Esophagus squamous epithelium (tissue), 5 donors: ENCODE data around the gene MLLT3. TPM values are rescaled to one million over a fixed set of nuclear protein-coding genes. Genes with fewer than 3 reads are reported as not detected.

Source experiments
- DNase-seq: peaks from one replicate; lab custom pipeline; 2025; lab: John Stamatoyannopoulos, UW
- H3K27ac ChIP-seq, 4 donors: fragments of 200-600 bp; sonication (generic); one replicate each; pipeline ENCODE4 v1.5.1; 2016 to 2019; ENCODE audit warnings: mild to moderate bottlenecking in 1 of 4
- H3K27me3 ChIP-seq, 4 donors: fragments of 200-600 bp; sonication (generic); 1 replicate in 3 of 4; 2 replicates in 1 of 4; pipeline versions ENCODE4 v1.5.1 to v1.6.0; 2017 to 2021; ENCODE audit warnings: antibody characterized with exemption in 1 of 4
- H3K36me3 ChIP-seq, 3 donors: fragments of 200-600 bp; sonication (generic); one replicate each; pipeline ENCODE4 v1.5.1; 2016 to 2019
- H3K4me1 ChIP-seq, 3 donors: fragments of 200-600 bp; sonication (generic); one replicate each; pipeline ENCODE4 v1.5.1; 2017 to 2019
- H3K4me3 ChIP-seq, 4 donors: fragments of 200-600 bp; sonication (generic); 1 replicate in 3 of 4; 2 replicates in 1 of 4; pipeline ENCODE4 v1.5.1; 2016 to 2019; ENCODE audit warnings: mild to moderate bottlenecking in 2 of 4, moderate library complexity in 1 of 4
- H3K9me3 ChIP-seq, 3 donors: fragments of 200-600 bp; sonication (generic); one replicate each; pipeline ENCODE4 v1.5.1; 2016 to 2019
- CTCF ChIP-seq, 6 experiments: fragments of 450-650 bp in 4 of 6; fragments of 200-600 bp in 2 of 6; sonication (generic) in 2 of 6; IDR thresholded peaks; one replicate each; pipeline ENCODE4 v1.5.1; 2016 to 2019; ENCODE audit warnings: antibody characterized with exemption in 6 of 6, mild to moderate bottlenecking in 4 of 6, moderate library complexity in 4 of 6
- POLR2A ChIP-seq, 4 donors: fragments of 450-650 bp; IDR thresholded peaks; one replicate each; pipeline ENCODE4 v1.6.1; 2017; ENCODE audit warnings: antibody characterized with exemption in 4 of 4, mild to moderate bottlenecking in 4 of 4, moderate library complexity in 3 of 4
- WGBS, 2 donors: methylation state at CpG; one replicate each; pipeline ENCODE4 v1.1.5; 2018; 5-methylcytosine and 5-hydroxymethylcytosine counted together
- intact Hi-C: fragments of 100-400 bp; cut with DNase I; formaldehyde crosslinking; loops from one replicate; pipeline ENCODE4 v1.15.0; 2022
- total RNA-seq, 4 donors: library from RNA; depleted of rRNA; stranded (reverse); fragments of >200 nt; gene quantifications; one replicate each; pipeline ENCODE4 v1.1.0, GENCODE V29; 2016
- donor health status: DM: yes; HTN: yes; CAD: no.

The MLLT3 gene
- total RNA-seq, 4 donors from 2014 or later = 8.2 to 21.5 (median 8.6) TPM

GRCh38 chr9:20474496-20474895 lies 147.8 kb downstream of the MLLT3 start:
- Histone ChIP-seq H3K27me3 (no peaks in the 10 kb centered on the region), H3K36me3 (no peaks in the 10 kb centered on the region), H3K4me3 (no peak overlapping the region), H3K27ac (no peak overlapping the region), H3K9me3 (no peaks in the 10 kb centered on the region), H3K4me1 (peaks cover 0 to 30% (median 6%) of the 10 kb centered on the region in 3 donors)
- DNase-seq = no peak
- WGBS, 2 donors = 88 to 93% methylated on average over 5 of the region's 5 CpGs
- intact Hi-C loops = no loop called here
- TF ChIP-seq POLR2A (IDR thresholded peaks at IDR 0.05) (no peak), CTCF (IDR thresholded peaks at IDR 0.05) (no peak)

- Histone ChIP-seq H3K36me3 (no peaks in the 10 kb centered on the region), H3K4me1 (peaks cover 0 to 30% (median 6%) of the 10 kb centered on the region in 3 donors), H3K9me3 (no peaks in the 10 kb centered on the region), H3K27me3 (no peaks in the 10 kb centered on the region), H3K27ac (no peak overlapping the region), H3K4me3 (no peak overlapping the region)
- intact Hi-C loops = no loop called here
- TF ChIP-seq CTCF (IDR thresholded peaks at IDR 0.05) = no peak
- no peak for TF ChIP-seq POLR2A (IDR thresholded peaks at IDR 0.05)
- DNase-seq = no peak
Observed at GRCh38 chr9:20473515-20474013, 148.7 kb downstream of the MLLT3 start.

GRCh38 chr9:20472342-20473045 lies 149.8 kb downstream of the MLLT3 start:
- peaks cover 0 to 21% (median 0%) of the 10 kb centered on the region in 3 donors for H3K4me1 ChIP-seq
- TF ChIP-seq CTCF (IDR thresholded peaks at IDR 0.05) = no peak
- intact Hi-C loops = no loop called here
- no peaks in the 10 kb centered on the region for H3K27me3 ChIP-seq
- WGBS, 2 donors = 98 to 100% methylated on average over 2 of the region's 2 CpGs
- no peaks in the 10 kb centered on the region for H3K9me3 ChIP-seq
- no peak overlapping the region for H3K27ac ChIP-seq
- H3K36me3 ChIP-seq = no peaks in the 10 kb centered on the region
- H3K4me3 ChIP-seq = no peak overlapping the region
- DNase-seq = no peak

GRCh38 chr9:20466328-20467008 lies 155.8 kb downstream of the MLLT3 start:
- intact Hi-C loops = no loop called here
- DNase-seq = no peak
- no peak overlapping the region for H3K27ac ChIP-seq
- no peak overlapping the region for H3K4me3 ChIP-seq
- no peaks in the 10 kb centered on the region for H3K27me3 ChIP-seq
- no peaks in the 10 kb centered on the region for H3K9me3 ChIP-seq
- TF ChIP-seq POLR2A (IDR thresholded peaks at IDR 0.05) (no peak), CTCF (IDR thresholded peaks at IDR 0.05) (no peak)
- 86 to 95% methylated on average over 1 of the region's 1 CpG for WGBS, 2 donors
- no peaks in the 10 kb centered on the region for H3K4me1 ChIP-seq
- no peaks in the 10 kb centered on the region for H3K36me3 ChIP-seq

- no peak for TF ChIP-seq CTCF (IDR thresholded peaks at IDR 0.05)
- no peak for TF ChIP-seq POLR2A (IDR thresholded peaks at IDR 0.05)
- no peak overlapping the region for H3K4me3 ChIP-seq
- no peak overlapping the region for H3K27ac ChIP-seq
- intact Hi-C loops = no loop called here
- H3K27me3 ChIP-seq = no peaks in the 10 kb centered on the region
- WGBS, 2 donors = 76 to 88% methylated on average over 4 of the region's 4 CpGs
- no peaks in the 10 kb centered on the region for H3K9me3 ChIP-seq
- H3K4me1 ChIP-seq = no peaks in the 10 kb centered on the region
- DNase-seq = no peak
- H3K36me3 ChIP-seq = no peaks in the 10 kb centered on the region
Observed at GRCh38 chr9:20464242-20464641, 158.1 kb downstream of the MLLT3 start.
